Measurements from ENCODE around the gene RNF208. TPM values are rescaled to one million over a fixed set of nuclear protein-coding genes. Genes with fewer than 3 reads are reported as not detected.

Gene RNF208
- total and polyA plus RNA-seq, 9 of the 15 experiments (the other 6 are each of a cell fraction or from before 2014, with no cell fraction given): 0.15 to 6.9 (median 0.50) TPM; not detected in 2

GRCh38 chr9:137268538-137269201 is 46.6 kb upstream of the RNF208 start (continued):
- TF ChIP-seq E2F8 (IDR thresholded peaks at IDR 0.05; ENCODE audit: low read depth, partially characterized antibody) (peak; percentile 74), C11orf30 (IDR thresholded peaks at IDR 0.05; ENCODE audit: low read depth) (peak; percentile 97), SMARCE1 (IDR thresholded peaks at IDR 0.05) (peak; percentile 80), MAFG (tag; conservative IDR thresholded peaks at IDR 0.05) (peak; percentile 98), FOXA1 (IDR thresholded peaks at IDR 0.05; ENCODE audit: borderline replicate concordance) (no peak)
- TF ChIP-seq, protein P1, sequence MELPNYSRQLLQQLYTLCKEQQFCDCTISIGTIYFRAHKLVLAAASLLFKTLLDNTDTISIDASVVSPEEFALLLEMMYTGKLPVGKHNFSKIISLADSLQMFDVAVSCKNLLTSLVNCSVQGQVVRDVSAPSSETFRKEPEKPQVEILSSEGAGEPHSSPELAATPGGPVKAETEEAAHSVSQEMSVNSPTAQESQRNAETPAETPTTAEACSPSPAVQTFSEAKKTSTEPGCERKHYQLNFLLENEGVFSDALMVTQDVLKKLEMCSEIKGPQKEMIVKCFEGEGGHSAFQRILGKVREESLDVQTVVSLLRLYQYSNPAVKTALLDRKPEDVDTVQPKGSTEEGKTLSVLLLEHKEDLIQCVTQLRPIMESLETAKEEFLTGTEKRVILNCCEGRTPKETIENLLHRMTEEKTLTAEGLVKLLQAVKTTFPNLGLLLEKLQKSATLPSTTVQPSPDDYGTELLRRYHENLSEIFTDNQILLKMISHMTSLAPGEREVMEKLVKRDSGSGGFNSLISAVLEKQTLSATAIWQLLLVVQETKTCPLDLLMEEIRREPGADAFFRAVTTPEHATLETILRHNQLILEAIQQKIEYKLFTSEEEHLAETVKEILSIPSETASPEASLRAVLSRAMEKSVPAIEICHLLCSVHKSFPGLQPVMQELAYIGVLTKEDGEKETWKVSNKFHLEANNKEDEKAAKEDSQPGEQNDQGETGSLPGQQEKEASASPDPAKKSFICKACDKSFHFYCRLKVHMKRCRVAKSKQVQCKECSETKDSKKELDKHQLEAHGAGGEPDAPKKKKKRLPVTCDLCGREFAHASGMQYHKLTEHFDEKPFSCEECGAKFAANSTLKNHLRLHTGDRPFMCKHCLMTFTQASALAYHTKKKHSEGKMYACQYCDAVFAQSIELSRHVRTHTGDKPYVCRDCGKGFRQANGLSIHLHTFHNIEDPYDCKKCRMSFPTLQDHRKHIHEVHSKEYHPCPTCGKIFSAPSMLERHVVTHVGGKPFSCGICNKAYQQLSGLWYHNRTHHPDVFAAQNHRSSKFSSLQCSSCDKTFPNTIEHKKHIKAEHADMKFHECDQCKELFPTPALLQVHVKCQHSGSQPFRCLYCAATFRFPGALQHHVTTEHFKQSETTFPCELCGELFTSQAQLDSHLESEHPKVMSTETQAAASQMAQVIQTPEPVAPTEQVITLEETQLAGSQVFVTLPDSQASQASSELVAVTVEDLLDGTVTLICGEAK (IDR thresholded peaks at IDR 0.05): peak; percentile 58
- TF ChIP-seq, protein P1 (CRISPR knock-in tag; IDR thresholded peaks at IDR 0.05): no peak
- TF ChIP-seq, protein P2, sequence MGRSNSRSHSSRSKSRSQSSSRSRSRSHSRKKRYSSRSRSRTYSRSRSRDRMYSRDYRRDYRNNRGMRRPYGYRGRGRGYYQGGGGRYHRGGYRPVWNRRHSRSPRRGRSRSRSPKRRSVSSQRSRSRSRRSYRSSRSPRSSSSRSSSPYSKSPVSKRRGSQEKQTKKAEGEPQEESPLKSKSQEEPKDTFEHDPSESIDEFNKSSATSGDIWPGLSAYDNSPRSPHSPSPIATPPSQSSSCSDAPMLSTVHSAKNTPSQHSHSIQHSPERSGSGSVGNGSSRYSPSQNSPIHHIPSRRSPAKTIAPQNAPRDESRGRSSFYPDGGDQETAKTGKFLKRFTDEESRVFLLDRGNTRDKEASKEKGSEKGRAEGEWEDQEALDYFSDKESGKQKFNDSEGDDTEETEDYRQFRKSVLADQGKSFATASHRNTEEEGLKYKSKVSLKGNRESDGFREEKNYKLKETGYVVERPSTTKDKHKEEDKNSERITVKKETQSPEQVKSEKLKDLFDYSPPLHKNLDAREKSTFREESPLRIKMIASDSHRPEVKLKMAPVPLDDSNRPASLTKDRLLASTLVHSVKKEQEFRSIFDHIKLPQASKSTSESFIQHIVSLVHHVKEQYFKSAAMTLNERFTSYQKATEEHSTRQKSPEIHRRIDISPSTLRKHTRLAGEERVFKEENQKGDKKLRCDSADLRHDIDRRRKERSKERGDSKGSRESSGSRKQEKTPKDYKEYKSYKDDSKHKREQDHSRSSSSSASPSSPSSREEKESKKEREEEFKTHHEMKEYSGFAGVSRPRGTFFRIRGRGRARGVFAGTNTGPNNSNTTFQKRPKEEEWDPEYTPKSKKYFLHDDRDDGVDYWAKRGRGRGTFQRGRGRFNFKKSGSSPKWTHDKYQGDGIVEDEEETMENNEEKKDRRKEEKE (IDR thresholded peaks at IDR 0.05; ENCODE audit: borderline replicate concordance in 1 of 2, control insufficient read depth in 1 of 2, low read depth in 2 of 2, low read length in 1 of 2): peak in 1 of 2 experiments; percentile 71; a peak in 1 of 4 replicates

All from K562 (cell line).